AG09319 (cell line): ENCODE measurements around the gene CRISPLD2.

Experiments
- DNase-seq: peaks from one replicate; pipeline ENCODE4 v3.0.0-alpha.2; 2010; ENCODE audit warnings: low read depth; ENCODE audit errors: extremely low read depth
- CTCF ChIP-seq: IDR thresholded peaks from 2 replicates; pipeline ENCODE4 v1.5.1; 2011; ENCODE audit warnings: low read depth, mild to moderate bottlenecking, inconsistent platforms, low read length, moderate library complexity

CRISPLD2 gene

GRCh38 chr16:84803146-84803545 is 16.6 kb upstream of the CRISPLD2 start:
- TF ChIP-seq CTCF, result no peak
- no peak for DNase-seq

GRCh38 chr16:84804326-84804725 is 15.5 kb upstream of the CRISPLD2 start:
- no peak for TF ChIP-seq CTCF
- DNase-seq, result no peak

GRCh38 chr16:84806256-84806889 is 13.4 kb upstream of the CRISPLD2 start:
- no peak for DNase-seq
- TF ChIP-seq CTCF, result no peak

DNA sequence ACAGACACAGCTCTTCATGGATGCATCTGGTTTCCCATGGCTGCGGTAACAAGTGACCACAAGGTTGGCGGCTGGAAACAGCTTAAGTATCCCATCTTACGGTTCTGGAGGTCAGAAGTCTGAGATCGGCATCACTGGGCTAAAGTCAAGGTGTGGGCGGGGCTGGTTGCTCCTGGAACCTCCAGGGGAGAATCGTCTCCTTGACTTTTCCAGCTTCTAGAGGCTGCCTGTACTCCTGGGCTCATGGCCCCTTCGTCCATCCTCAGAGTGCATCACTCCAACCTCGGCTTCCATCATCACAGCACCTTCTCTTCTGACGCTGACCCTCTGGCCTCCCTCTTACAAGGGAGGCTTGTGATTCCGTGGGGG is 12.9 kb upstream of the CRISPLD2 start:
- DNase-seq, result no peak
- TF ChIP-seq CTCF, result no peak

DNA sequence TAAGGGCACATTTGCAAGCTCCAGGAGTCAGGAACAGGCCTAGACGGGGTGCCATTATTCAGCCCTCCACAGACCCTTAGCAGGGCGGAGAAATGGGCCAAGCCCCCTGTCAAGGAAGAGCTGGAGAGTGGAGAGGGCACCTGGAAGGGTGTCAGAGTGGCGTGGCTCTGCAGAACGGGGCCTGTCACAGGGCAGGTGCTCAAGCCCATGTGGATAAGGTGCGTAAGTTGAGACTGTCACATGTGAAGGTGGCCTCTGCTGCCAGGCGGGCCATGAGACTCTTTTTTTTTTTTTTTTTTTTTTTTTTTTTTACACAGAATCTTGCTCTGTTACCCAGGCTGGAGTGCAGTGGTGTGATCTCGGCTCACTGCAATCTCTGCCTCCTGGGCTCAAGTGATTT is 12.0 kb upstream of the CRISPLD2 start:
- DNase-seq, result no peak
- TF ChIP-seq CTCF, result no peak

GRCh38 chr16:84808826-84809225 is 11.0 kb upstream of the CRISPLD2 start:
- TF ChIP-seq CTCF, result no peak
- no peak for DNase-seq

GRCh38 chr16:84810518-84811273 is 9.1 kb upstream of the CRISPLD2 start:
- no peak for TF ChIP-seq CTCF
- peak; percentile 78 for DNase-seq
